GM18507 (cell line): ENCODE results near the gene MANF.
"Not testable (repeated sequence)": the region's sequence is repeated elsewhere in the genome, so short reads cannot be mapped to it uniquely, and the experiment has no call there.

Experiments
- DNase-seq: peaks from one replicate; pipeline ENCODE4 v3.0.0; 2011; ENCODE audit warnings: low read depth; ENCODE audit not compliant: insufficient read length; ENCODE audit errors: extremely low spot score
- FAIRE-seq: peaks from 2 replicates; lab custom pipeline; 2011; peaks lifted over from hg19 to GRCh38; lab: Jason Lieb, UNC

The MANF gene

GRCh38 chr3:51368276-51368675 is 16.8 kb upstream of the MANF start:
- FAIRE-seq = not testable (repeated sequence)

GRCh38 chr3:51371943-51372557 is 13.0 kb upstream of the MANF start:
- FAIRE-seq = peak; percentile 78
- DNase-seq = no peak

More at GRCh38 chr3:51368276-51368675, 16.8 kb upstream of the MANF start:
- not testable (repeated sequence) for DNase-seq

- FAIRE-seq (no peak), DNase-seq (no peak)
Measured at GRCh38 chr3:51373658-51374421, 11.3 kb upstream of the MANF start.

- DNase-seq (no peak), FAIRE-seq (no peak)
Measured at GRCh38 chr3:51374456-51374855, 10.6 kb upstream of the MANF start.

- no peak for DNase-seq
- no peak for FAIRE-seq
Measured at GRCh38 chr3:51375136-51375535, 10.0 kb upstream of the MANF start.

- no peak for DNase-seq
- no peak for FAIRE-seq
Measured at GRCh38 chr3:51375571-51375970, 9.5 kb upstream of the MANF start.

- no peak for FAIRE-seq
Measured at GRCh38 chr3:51378065-51378464, 7.0 kb upstream of the MANF start.

GRCh38 chr3:51378726-51379125 is 6.4 kb upstream of the MANF start:
- no peak for FAIRE-seq
- DNase-seq = no peak

More at GRCh38 chr3:51378065-51378464, 7.0 kb upstream of the MANF start:
- DNase-seq = no peak

GRCh38 chr3:51379301-51379700 is 5.8 kb upstream of the MANF start:
- no peak for DNase-seq
- FAIRE-seq = no peak

- DNase-seq = no peak
Measured at GRCh38 chr3:51379746-51380455, 5.2 kb upstream of the MANF start.

GRCh38 chr3:51380601-51381332 is 4.3 kb upstream of the MANF start:
- FAIRE-seq (no peak), DNase-seq (no peak)

More at GRCh38 chr3:51379746-51380455, 5.2 kb upstream of the MANF start:
- no peak for FAIRE-seq

- DNase-seq (no peak), FAIRE-seq (no peak)
Measured at GRCh38 chr3:51381333-51381705, 3.8 kb upstream of the MANF start.

GRCh38 chr3:51382076-51382745 is 2.9 kb upstream of the MANF start:
- no peak for DNase-seq
- no peak for FAIRE-seq

GRCh38 chr3:51382947-51383578 is 2.0 kb upstream of the MANF start:
- DNase-seq = no peak
- FAIRE-seq = no peak

GRCh38 chr3:51384055-51384725 is 901 bp upstream of the MANF start:
- FAIRE-seq (no peak), DNase-seq (no peak)

GRCh38 chr3:51385621-51386091 is 565 bp downstream of the MANF start:
- DNase-seq (no peak), FAIRE-seq (no peak)

GRCh38 chr3:51386159-51386851 is 1.2 kb downstream of the MANF start:
- DNase-seq (no peak), FAIRE-seq (peak; percentile 65)

GRCh38 chr3:51386852-51387229 is 1.8 kb downstream of the MANF start:
- no peak for FAIRE-seq
- no peak for DNase-seq
